Measurements from ENCODE around the gene TMEM121B. TPM values are rescaled to one million over a fixed set of nuclear protein-coding genes. Genes with fewer than 3 reads are reported as not detected.
"Not testable (repeated sequence)": the region's sequence is repeated elsewhere in the genome, so short reads cannot be mapped to it uniquely, and the experiment has no call there.

TMEM121B gene
- 0.53 and 0.77 TPM in 2 replicates for total RNA-seq (2014; rRNA removed; shearing (Covaris generic))
- 0.82 and 1.3 TPM in 2 replicates for polyA plus RNA-seq (2015; cell fraction: cytosol; rRNA removed)
- polyA plus RNA-seq (2015; cell fraction: nucleus; rRNA removed): 1.1 and 1.7 TPM in 2 replicates

- DNase-seq (ENCODE audit: low read depth, low spot score): peak; percentile 76
- in situ Hi-C loops (cut with HindIII; ENCODE audit: low pct_unique_long_range_greater_than_20kb, low sequenced_read_pairs): no loop called here
These were observed at the start of gene TMEM121B for GRCh38 chr22:17121233-17122195. Gene TMEM121B, minus strand, starts transcription at chr22:17121360. Its CDS starts 233 bp downstream, at chr22:17121127.

- in situ Hi-C loops (cut with HindIII; ENCODE audit: low pct_unique_long_range_greater_than_20kb, low sequenced_read_pairs): no loop called here
- DNase-seq (ENCODE audit: low read depth, low spot score): no peak
These were observed 46.3 kb upstream of the TMEM121B start for GRCh38 chr22:17167486-17167885.

- peak; percentile 75 for DNase-seq (ENCODE audit: low read depth, low spot score)
- in situ Hi-C loops (cut with HindIII; ENCODE audit: low pct_unique_long_range_greater_than_20kb, low sequenced_read_pairs): no loop called here
These were observed 43.3 kb upstream of the TMEM121B start for GRCh38 chr22:17164392-17165024.

- in situ Hi-C loops (cut with HindIII; ENCODE audit: low pct_unique_long_range_greater_than_20kb, low sequenced_read_pairs): no loop called here
- DNase-seq (ENCODE audit: low read depth, low spot score): no peak
These were observed 41.6 kb upstream of the TMEM121B start for GRCh38 chr22:17162731-17163130.

GRCh38 chr22:17161991-17162390 lies 40.8 kb upstream of the TMEM121B start:
- DNase-seq (ENCODE audit: low read depth, low spot score): peak; percentile 78
- in situ Hi-C loops (cut with HindIII; ENCODE audit: low pct_unique_long_range_greater_than_20kb, low sequenced_read_pairs): no loop called here

- peak; percentile 34 for DNase-seq (ENCODE audit: low read depth, low spot score)
- in situ Hi-C loops (cut with HindIII; ENCODE audit: low pct_unique_long_range_greater_than_20kb, low sequenced_read_pairs): no loop called here
These were observed 38.4 kb upstream of the TMEM121B start for GRCh38 chr22:17159504-17159951.

GRCh38 chr22:17158568-17159503 lies 37.7 kb upstream of the TMEM121B start, which contains the start of gene HDHD5:
Gene HDHD5, minus strand, starts transcription at chr22:17159277. Its CDS starts 26 bp downstream, at chr22:17159251.
- in situ Hi-C loops (cut with HindIII; ENCODE audit: low pct_unique_long_range_greater_than_20kb, low sequenced_read_pairs): no loop called here
- DNase-seq (ENCODE audit: low read depth, low spot score): peak; percentile 85

- in situ Hi-C loops (cut with HindIII; ENCODE audit: low pct_unique_long_range_greater_than_20kb, low sequenced_read_pairs): no loop called here
- no peak for DNase-seq (ENCODE audit: low read depth, low spot score)
These were observed 37.0 kb upstream of the TMEM121B start for GRCh38 chr22:17158176-17158567.

- in situ Hi-C loops (cut with HindIII; ENCODE audit: low pct_unique_long_range_greater_than_20kb, low sequenced_read_pairs): no loop called here
- DNase-seq (ENCODE audit: low read depth, low spot score): no peak
These were observed 36.6 kb upstream of the TMEM121B start for GRCh38 chr22:17157714-17158113.

GRCh38 chr22:17155941-17156340 lies 34.8 kb upstream of the TMEM121B start:
- in situ Hi-C loops (cut with HindIII; ENCODE audit: low pct_unique_long_range_greater_than_20kb, low sequenced_read_pairs): no loop called here
- DNase-seq (ENCODE audit: low read depth, low spot score): no peak

GRCh38 chr22:17152971-17153370 lies 31.8 kb upstream of the TMEM121B start:
- DNase-seq (ENCODE audit: low read depth, low spot score): no peak
- in situ Hi-C loops (cut with HindIII; ENCODE audit: low pct_unique_long_range_greater_than_20kb, low sequenced_read_pairs): no loop called here

GRCh38 chr22:17152340-17152739 lies 31.2 kb upstream of the TMEM121B start:
- no peak for DNase-seq (ENCODE audit: low read depth, low spot score)
- in situ Hi-C loops (cut with HindIII; ENCODE audit: low pct_unique_long_range_greater_than_20kb, low sequenced_read_pairs): no loop called here

- no peak for DNase-seq (ENCODE audit: low read depth, low spot score)
- in situ Hi-C loops (cut with HindIII; ENCODE audit: low pct_unique_long_range_greater_than_20kb, low sequenced_read_pairs): no loop called here
These were observed 28.1 kb upstream of the TMEM121B start for GRCh38 chr22:17149076-17149815.

GRCh38 chr22:17147458-17147857 lies 26.3 kb upstream of the TMEM121B start:
- DNase-seq (ENCODE audit: low read depth, low spot score); in situ Hi-C loops (cut with HindIII; ENCODE audit: low pct_unique_long_range_greater_than_20kb, low sequenced_read_pairs): not testable (repeated sequence)

- in situ Hi-C loops (cut with HindIII; ENCODE audit: low pct_unique_long_range_greater_than_20kb, low sequenced_read_pairs): no loop called here
- DNase-seq (ENCODE audit: low read depth, low spot score): no peak
These were observed 24.0 kb upstream of the TMEM121B start for GRCh38 chr22:17145021-17145680.

GRCh38 chr22:17143826-17144225 lies 22.7 kb upstream of the TMEM121B start:
- DNase-seq (ENCODE audit: low read depth, low spot score): no peak
- in situ Hi-C loops (cut with HindIII; ENCODE audit: low pct_unique_long_range_greater_than_20kb, low sequenced_read_pairs): no loop called here

Data from SK-MEL-5 (cell line).